Astrocyte (in vitro differentiated cells and primary cell): ENCODE results near the gene MNAT1. TPM values are rescaled to one million over a fixed set of nuclear protein-coding genes. Genes with fewer than 3 reads are reported as not detected.

Experiments
- DNase-seq: peaks from one replicate; pipeline ENCODE4 v3.0.0-alpha.2; 2010; ENCODE audit warnings: low read depth
- FAIRE-seq: peaks from 2 replicates; lab custom pipeline; 2011; peaks lifted over from hg19 to GRCh38; lab: Jason Lieb, UNC
- H2AFZ ChIP-seq: 2 replicates; pipeline ENCODE4 v1.6.0; 2012; ENCODE audit warnings: low read depth, low read length, inconsistent platforms
- H3K27ac ChIP-seq: 2 replicates; pipeline ENCODE4 v1.5.1; 2011; ENCODE audit warnings: low read depth, low read length, inconsistent platforms
- H3K27me3 ChIP-seq: 2 replicates; pipeline ENCODE4 v1.6.0; 2011; ENCODE audit warnings: low read length, inconsistent platforms; ENCODE audit not compliant: insufficient read depth
- H3K36me3 ChIP-seq: 2 replicates; pipeline ENCODE4 v1.5.1; 2011; ENCODE audit warnings: low read length, inconsistent platforms; ENCODE audit not compliant: insufficient read depth
- H3K4me1 ChIP-seq: 2 replicates; pipeline ENCODE4 v1.5.1; 2011; ENCODE audit warnings: low read length, inconsistent platforms; ENCODE audit not compliant: insufficient read depth
- H3K4me2 ChIP-seq: 2 replicates; pipeline ENCODE4 v1.6.0; 2012; ENCODE audit warnings: low read length, inconsistent platforms
- H3K4me3 ChIP-seq: 2 replicates; pipeline ENCODE4 v1.5.1; 2011; ENCODE audit warnings: low read depth, mild to moderate bottlenecking, low read length, inconsistent platforms; ENCODE audit not compliant: insufficient read depth
- H3K79me2 ChIP-seq: 2 replicates; pipeline ENCODE4 v1.6.0; 2012; ENCODE audit warnings: mild to moderate bottlenecking, low read length, inconsistent platforms; ENCODE audit not compliant: insufficient read depth
- H3K9ac ChIP-seq: 2 replicates; pipeline ENCODE4 v1.6.0; 2012; ENCODE audit warnings: mild to moderate bottlenecking, low read length, inconsistent platforms
- H3K9me3 ChIP-seq: 2 replicates; pipeline ENCODE4 v1.5.1; 2012; ENCODE audit warnings: low read depth, mild to moderate bottlenecking, low read length, inconsistent platforms; ENCODE audit not compliant: insufficient read depth
- H4K20me1 ChIP-seq: 2 replicates; pipeline ENCODE4 v1.6.0; 2012; ENCODE audit warnings: low read length, inconsistent platforms; ENCODE audit not compliant: insufficient read depth
- H3K27ac Mint-ChIP-seq: one replicate; pipeline ENCODE4 v1.8.0; 2021; ENCODE audit warnings: mild to moderate bottlenecking, mixed read lengths; ENCODE audit not compliant: unreplicated experiment
- H3K27me3 Mint-ChIP-seq: one replicate; pipeline ENCODE4 v1.8.0; 2021; ENCODE audit warnings: low read depth, mixed read lengths; ENCODE audit not compliant: unreplicated experiment
- H3K36me3 Mint-ChIP-seq: one replicate; pipeline ENCODE4 v1.8.0; 2021; ENCODE audit warnings: low read depth, mixed read lengths; ENCODE audit not compliant: unreplicated experiment
- H3K4me1 Mint-ChIP-seq: one replicate; pipeline ENCODE4 v1.8.0; 2021; ENCODE audit warnings: low read depth, mixed read lengths; ENCODE audit not compliant: unreplicated experiment
- H3K4me3 Mint-ChIP-seq: one replicate; pipeline ENCODE4 v1.8.0; 2021; ENCODE audit warnings: mild to moderate bottlenecking, moderate library complexity, mixed read lengths; ENCODE audit not compliant: unreplicated experiment
- H3K9me3 Mint-ChIP-seq: one replicate; pipeline ENCODE4 v1.8.0; 2021; ENCODE audit warnings: mild to moderate bottlenecking, mixed read lengths; ENCODE audit not compliant: unreplicated experiment
- EZH2 ChIP-seq: IDR thresholded peaks from 2 replicates; pipeline ENCODE4 v1.6.1; 2012; ENCODE audit warnings: mild to moderate bottlenecking, low read length, inconsistent platforms; ENCODE audit not compliant: insufficient read depth
- total RNA-seq: library from RNA; stranded (reverse); gene quantifications from 2 replicates; pipeline ENCODE4 v1.2.1, GENCODE V29; 2021
- TF ChIP-seq, protein P1 (sequence below): IDR thresholded peaks from 2 replicates; pipeline ENCODE4 v1.5.1; 2011; ENCODE audit warnings: low read depth, mild to moderate bottlenecking, inconsistent platforms, low read length, moderate library complexity; ENCODE audit not compliant: insufficient read depth

The MNAT1 gene
- total RNA-seq, 1 donor from 2014 or later = 36.0 TPM

DNA sequence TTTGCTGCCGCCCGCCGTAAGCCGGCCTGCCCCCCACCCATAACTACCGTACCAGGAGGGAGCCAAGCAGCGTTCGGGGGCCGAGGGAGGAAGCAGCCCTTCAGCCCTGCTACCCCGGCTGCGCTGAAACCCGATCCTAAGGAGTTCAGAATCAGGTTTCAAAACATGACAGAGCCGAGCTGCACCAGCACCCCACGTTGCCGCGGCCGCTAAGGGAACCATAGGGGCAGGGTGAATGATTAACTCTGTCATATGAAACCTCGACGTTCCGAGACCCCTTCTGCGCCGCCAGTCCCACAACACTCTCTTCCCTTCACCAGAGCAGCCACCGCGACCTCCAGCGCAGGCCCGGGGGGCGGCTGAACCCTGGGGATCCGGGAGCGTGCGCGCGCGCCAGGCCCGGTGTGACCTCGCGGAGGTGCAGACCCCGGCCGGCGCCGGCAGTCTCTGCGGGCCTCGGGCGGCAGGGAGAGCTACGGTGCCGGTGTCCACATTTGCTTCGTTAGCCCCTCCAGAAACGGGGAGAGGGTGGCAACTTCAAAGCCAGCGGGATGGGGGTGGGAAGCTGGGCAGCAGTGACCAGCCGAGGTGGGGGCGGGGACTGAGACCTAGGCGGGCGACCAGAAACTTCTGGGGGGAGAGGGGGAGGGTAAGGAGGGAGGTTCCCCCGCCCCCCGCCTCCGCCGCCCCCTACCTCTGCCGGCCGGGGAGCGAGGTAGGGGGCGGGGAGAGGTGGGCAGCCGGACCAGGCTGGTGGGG, 12.0 kb upstream of the MNAT1 start:
- Mint-ChIP-seq H3K9me3 (no peaks in the 10 kb centered on the region), H3K27ac (peak overlapping the region; percentile 80), H3K27me3 (no peaks in the 10 kb centered on the region), H3K4me1 (peaks cover 11% of the 10 kb centered on the region), H3K4me3 (peak overlapping the region; percentile 98), H3K36me3 (no peaks in the 10 kb centered on the region)
- TF ChIP-seq, protein P1, sequence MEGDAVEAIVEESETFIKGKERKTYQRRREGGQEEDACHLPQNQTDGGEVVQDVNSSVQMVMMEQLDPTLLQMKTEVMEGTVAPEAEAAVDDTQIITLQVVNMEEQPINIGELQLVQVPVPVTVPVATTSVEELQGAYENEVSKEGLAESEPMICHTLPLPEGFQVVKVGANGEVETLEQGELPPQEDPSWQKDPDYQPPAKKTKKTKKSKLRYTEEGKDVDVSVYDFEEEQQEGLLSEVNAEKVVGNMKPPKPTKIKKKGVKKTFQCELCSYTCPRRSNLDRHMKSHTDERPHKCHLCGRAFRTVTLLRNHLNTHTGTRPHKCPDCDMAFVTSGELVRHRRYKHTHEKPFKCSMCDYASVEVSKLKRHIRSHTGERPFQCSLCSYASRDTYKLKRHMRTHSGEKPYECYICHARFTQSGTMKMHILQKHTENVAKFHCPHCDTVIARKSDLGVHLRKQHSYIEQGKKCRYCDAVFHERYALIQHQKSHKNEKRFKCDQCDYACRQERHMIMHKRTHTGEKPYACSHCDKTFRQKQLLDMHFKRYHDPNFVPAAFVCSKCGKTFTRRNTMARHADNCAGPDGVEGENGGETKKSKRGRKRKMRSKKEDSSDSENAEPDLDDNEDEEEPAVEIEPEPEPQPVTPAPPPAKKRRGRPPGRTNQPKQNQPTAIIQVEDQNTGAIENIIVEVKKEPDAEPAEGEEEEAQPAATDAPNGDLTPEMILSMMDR = no peak
- TF ChIP-seq EZH2 = no peak
- FAIRE-seq (no peak), DNase-seq (peak; percentile 68)
- peak overlapping the region; percentile 99 for H3K4me2 ChIP-seq
- peak overlapping the region; percentile 84 for H3K27ac ChIP-seq
- peaks cover 43% of the 10 kb centered on the region for H4K20me1 ChIP-seq
- H3K4me3 ChIP-seq = peak overlapping the region; percentile 89
- H3K36me3 ChIP-seq = peaks cover 11% of the 10 kb centered on the region
- H3K4me1 ChIP-seq = peaks cover 14% of the 10 kb centered on the region
- H3K9ac ChIP-seq = peak overlapping the region; percentile 97
- H3K27me3 ChIP-seq = no peaks in the 10 kb centered on the region
- peak overlapping the region; percentile 75 for H2AFZ ChIP-seq
- H3K9me3 ChIP-seq = no peaks in the 10 kb centered on the region
- peaks cover 60% of the 10 kb centered on the region for H3K79me2 ChIP-seq

DNA sequence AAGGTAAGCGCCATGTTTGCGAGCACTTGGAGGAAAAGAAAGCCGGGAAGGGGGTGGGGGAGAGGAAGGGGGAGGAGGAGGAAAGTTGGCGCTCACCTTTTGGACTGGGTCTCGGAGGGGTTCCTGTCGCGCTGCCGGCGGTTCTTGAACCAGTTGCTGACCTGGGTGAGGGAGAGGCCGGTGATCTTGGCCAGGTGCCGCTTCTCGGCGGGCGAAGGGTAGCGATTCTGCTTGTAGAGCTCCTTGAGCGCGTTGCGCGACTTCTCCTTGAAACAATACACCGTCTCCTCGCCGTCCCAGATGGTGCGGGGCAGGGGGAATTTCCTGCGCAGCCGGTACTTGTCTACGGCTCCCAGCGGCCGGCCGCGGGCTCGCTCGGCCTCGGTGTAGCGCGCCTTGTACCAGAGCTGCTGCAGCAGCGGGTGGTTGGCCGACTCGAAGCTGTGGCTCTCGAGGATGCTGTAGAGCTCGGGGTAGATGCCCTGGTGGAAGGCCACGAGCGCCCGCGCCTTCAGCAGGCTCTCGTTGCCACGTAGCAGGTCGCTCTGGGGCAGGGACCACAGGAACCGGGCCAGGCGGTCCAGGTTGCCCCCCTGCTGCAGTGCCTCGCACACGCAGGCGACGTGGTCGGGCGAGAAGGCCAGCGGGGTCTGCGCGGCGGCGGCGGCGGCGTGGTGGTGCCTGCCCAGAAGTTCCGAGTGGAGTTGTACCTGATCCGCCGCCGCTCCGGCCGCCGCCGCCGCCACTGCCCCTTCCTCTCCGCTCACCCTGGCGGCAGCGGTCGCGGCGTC, 11.2 kb upstream of the MNAT1 start:
- H3K27ac Mint-ChIP-seq = peak overlapping the region; percentile 90

More for the DNA sequence above, 11.2 kb upstream of the MNAT1 start:
- Histone ChIP-seq H3K36me3 (peaks cover 10% of the 10 kb centered on the region), H3K4me1 (peaks cover 14% of the 10 kb centered on the region), H3K27me3 (no peaks in the 10 kb centered on the region), H3K79me2 (peaks cover 55% of the 10 kb centered on the region), H3K4me2 (peak overlapping the region; percentile 99), H3K4me3 (peak overlapping the region; percentile 89), H2AFZ (peak overlapping the region; percentile 83), H3K9ac (peak overlapping the region; percentile 97), H3K9me3 (no peaks in the 10 kb centered on the region), H3K27ac (peak overlapping the region; percentile 84), H4K20me1 (peaks cover 39% of the 10 kb centered on the region)
- Mint-ChIP-seq H3K27me3 (no peaks in the 10 kb centered on the region), H3K4me3 (peak overlapping the region; percentile 98), H3K4me1 (peaks cover 10% of the 10 kb centered on the region), H3K36me3 (no peaks in the 10 kb centered on the region), H3K9me3 (no peaks in the 10 kb centered on the region)
- TF ChIP-seq EZH2 = no peak
- TF ChIP-seq, protein P1 = no peak
- no peak for FAIRE-seq
- peak; percentile 49 for DNase-seq
